Measurements from ENCODE around the gene DBNDD2. TPM values are rescaled to one million over a fixed set of nuclear protein-coding genes. Genes with fewer than 3 reads are reported as not detected.

The DBNDD2 gene
- total and polyA plus RNA-seq, 4 donors: 11.7 to 75.4 (median 57.8) TPM

- no peaks in the 10 kb centered on the region for H3K27me3 ChIP-seq (ENCODE audit: control insufficient read depth in 3 of 3, insufficient read depth in 3 of 3, low read length in 2 of 3)
- no peak overlapping the region for H3K4me3 ChIP-seq
- ATAC-seq (ENCODE audit: insufficient read depth, low FRiP score): no peak
- no peaks in the 10 kb centered on the region for H3K9me3 ChIP-seq (ENCODE audit: control insufficient read depth in 4 of 4, insufficient read depth in 3 of 4, low read length in 3 of 4)
- WGBS, 2 donors: 81 to 91% methylated on average over 3 of the region's 3 CpGs
- no peak overlapping the region for H3K9ac ChIP-seq (ENCODE audit: insufficient read depth in 1 of 2, low read length in 2 of 2)
- no peaks in the 10 kb centered on the region for H3K36me3 ChIP-seq (ENCODE audit: control insufficient read depth in 4 of 4, insufficient read depth in 4 of 4, low read length in 4 of 4)
- H3K27ac ChIP-seq (ENCODE audit: low read depth in 1 of 2, low read length in 1 of 2): no peak overlapping the region
- H3K4me1 ChIP-seq (ENCODE audit: control insufficient read depth in 5 of 5, insufficient read depth in 5 of 5, low read length in 5 of 5): peaks cover 0 to 13% (median 2%) of the 10 kb centered on the region in 5 donors
- no peak for DNase-seq
- no peak for TF ChIP-seq CTCF (IDR thresholded peaks at IDR 0.05; ENCODE audit: control extremely low read depth, extremely low read depth)
These were observed 32.3 kb downstream of the DBNDD2 start for GRCh38 chr20:45440424-45440823.

- WGBS, 2 donors: 77 to 79% methylated on average over 5 of the region's 5 CpGs
- H3K9ac ChIP-seq (ENCODE audit: insufficient read depth in 1 of 2, low read length in 2 of 2): no peak overlapping the region
- H3K9me3 ChIP-seq (ENCODE audit: control insufficient read depth in 4 of 4, insufficient read depth in 3 of 4, low read length in 3 of 4): no peaks in the 10 kb centered on the region
- H3K4me1 ChIP-seq (ENCODE audit: control insufficient read depth in 5 of 5, insufficient read depth in 5 of 5, low read length in 5 of 5): peaks cover 0 to 13% (median 2%) of the 10 kb centered on the region in 5 donors
- ATAC-seq (ENCODE audit: insufficient read depth, low FRiP score) (no peak), DNase-seq (no peak)
- H3K27me3 ChIP-seq (ENCODE audit: control insufficient read depth in 3 of 3, insufficient read depth in 3 of 3, low read length in 2 of 3): no peaks in the 10 kb centered on the region
- no peaks in the 10 kb centered on the region for H3K36me3 ChIP-seq (ENCODE audit: control insufficient read depth in 4 of 4, insufficient read depth in 4 of 4, low read length in 4 of 4)
- no peak overlapping the region for H3K4me3 ChIP-seq
- no peak for TF ChIP-seq CTCF (IDR thresholded peaks at IDR 0.05; ENCODE audit: control extremely low read depth, extremely low read depth)
- H3K27ac ChIP-seq (ENCODE audit: low read depth in 1 of 2, low read length in 1 of 2): no peak overlapping the region
These were observed 33.0 kb downstream of the DBNDD2 start for GRCh38 chr20:45440891-45441685.

- DNase-seq (no peak), ATAC-seq (ENCODE audit: insufficient read depth, low FRiP score) (no peak)
- no peak for TF ChIP-seq CTCF (IDR thresholded peaks at IDR 0.05; ENCODE audit: control extremely low read depth, extremely low read depth)
- H3K9me3 ChIP-seq (ENCODE audit: control insufficient read depth in 4 of 4, insufficient read depth in 3 of 4, low read length in 3 of 4): no peaks in the 10 kb centered on the region
- H3K9ac ChIP-seq (ENCODE audit: insufficient read depth in 1 of 2, low read length in 2 of 2): no peak overlapping the region
- H3K27ac ChIP-seq (ENCODE audit: low read depth in 1 of 2, low read length in 1 of 2): no peak overlapping the region
- 78 to 92% methylated on average over 1 of the region's 1 CpG for whole genome bisulfite sequencing, 2 donors
- H3K27me3 ChIP-seq (ENCODE audit: control insufficient read depth in 3 of 3, insufficient read depth in 3 of 3, low read length in 2 of 3): no peaks in the 10 kb centered on the region
- H3K4me1 ChIP-seq (ENCODE audit: control insufficient read depth in 5 of 5, insufficient read depth in 5 of 5, low read length in 5 of 5): peaks cover 0 to 13% (median 0%) of the 10 kb centered on the region in 5 donors
- H3K4me3 ChIP-seq: no peak overlapping the region
- H3K36me3 ChIP-seq (ENCODE audit: control insufficient read depth in 4 of 4, insufficient read depth in 4 of 4, low read length in 4 of 4): no peaks in the 10 kb centered on the region
These were observed 33.7 kb downstream of the DBNDD2 start for GRCh38 chr20:45441746-45442145.
